GM18505 (cell line): ENCODE measurements around the gene STAT4.

ENCODE experiments used
- ATAC-seq: cut with Tn5 transposase; IDR thresholded peaks from one replicate; pipeline ENCODE4 v1.9.1; 2021; ENCODE audit not compliant: unreplicated experiment
- POLR2A ChIP-seq: IDR thresholded peaks from 4 replicates; pipeline ENCODE4 v1.6.1; 2011; ENCODE audit warnings: borderline replicate concordance; ENCODE audit not compliant: insufficient read depth, insufficient read length; ENCODE audit errors: extremely low read depth

Gene STAT4

DNA sequence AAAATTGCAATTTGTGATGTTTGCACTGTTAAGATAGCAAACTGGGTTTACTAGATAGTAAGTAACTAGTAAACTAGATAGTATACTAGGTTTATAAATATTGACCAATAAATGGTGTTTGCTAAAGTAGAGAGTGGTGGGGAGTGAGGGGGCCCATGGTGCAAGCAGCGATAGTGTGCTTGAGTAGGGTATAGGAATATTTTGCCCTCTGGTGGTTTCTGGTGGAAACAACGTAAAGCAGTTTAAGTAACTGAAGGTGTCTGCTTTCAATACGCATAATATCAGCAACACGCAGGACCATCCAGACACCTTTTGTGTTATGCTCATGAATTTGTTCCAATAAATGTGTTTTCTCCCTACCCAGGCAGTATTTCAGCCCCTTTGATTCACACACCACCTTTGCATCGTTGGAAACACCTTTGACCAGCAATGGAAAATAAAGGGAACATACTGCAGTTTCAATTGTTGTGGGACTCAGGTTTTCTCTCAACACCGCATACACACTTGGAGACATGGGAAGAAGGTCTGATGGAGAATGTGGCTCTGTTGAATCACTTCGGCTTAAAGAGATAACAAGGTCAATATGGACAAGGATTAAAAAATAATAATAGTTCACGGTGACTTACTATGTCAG lies 120.2 kb downstream of the STAT4 start:
- ATAC-seq: peak; percentile 89
- TF ChIP-seq POLR2A: no peak

- TF ChIP-seq POLR2A: no peak
- no peak for ATAC-seq
Measured at GRCh38 chr2:191029280-191029950, 121.4 kb downstream of the STAT4 start.

DNA sequence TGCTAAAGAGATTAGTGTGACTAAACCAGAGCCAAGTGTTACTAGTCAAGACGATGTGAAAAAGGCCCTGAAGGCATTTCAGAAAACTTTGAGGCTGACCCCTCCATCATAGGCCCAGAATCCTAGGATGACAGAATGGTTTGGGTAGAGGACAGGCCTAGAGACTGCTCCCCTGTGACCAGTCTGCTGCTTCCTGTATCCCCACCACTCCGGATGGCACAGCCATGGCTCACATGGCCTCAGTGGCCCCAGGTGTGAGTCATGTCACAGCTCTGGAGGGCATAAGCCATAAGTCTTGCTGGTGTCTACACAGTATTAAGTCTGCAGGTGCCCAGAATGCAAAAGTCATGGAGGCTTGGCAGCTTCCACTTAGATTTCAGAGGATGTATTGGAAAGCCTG lies 124.4 kb downstream of the STAT4 start:
- TF ChIP-seq POLR2A: no peak
- ATAC-seq: no peak

- no peak for TF ChIP-seq POLR2A
- ATAC-seq: no peak
Measured at GRCh38 chr2:191025135-191025534, 125.7 kb downstream of the STAT4 start.

GRCh38 chr2:191023235-191023679 lies 127.5 kb downstream of the STAT4 start:
- no peak for TF ChIP-seq POLR2A
- no peak for ATAC-seq

GRCh38 chr2:191020742-191021381 lies 129.9 kb downstream of the STAT4 start:
- no peak for TF ChIP-seq POLR2A
- peak; percentile 18 for ATAC-seq

DNA sequence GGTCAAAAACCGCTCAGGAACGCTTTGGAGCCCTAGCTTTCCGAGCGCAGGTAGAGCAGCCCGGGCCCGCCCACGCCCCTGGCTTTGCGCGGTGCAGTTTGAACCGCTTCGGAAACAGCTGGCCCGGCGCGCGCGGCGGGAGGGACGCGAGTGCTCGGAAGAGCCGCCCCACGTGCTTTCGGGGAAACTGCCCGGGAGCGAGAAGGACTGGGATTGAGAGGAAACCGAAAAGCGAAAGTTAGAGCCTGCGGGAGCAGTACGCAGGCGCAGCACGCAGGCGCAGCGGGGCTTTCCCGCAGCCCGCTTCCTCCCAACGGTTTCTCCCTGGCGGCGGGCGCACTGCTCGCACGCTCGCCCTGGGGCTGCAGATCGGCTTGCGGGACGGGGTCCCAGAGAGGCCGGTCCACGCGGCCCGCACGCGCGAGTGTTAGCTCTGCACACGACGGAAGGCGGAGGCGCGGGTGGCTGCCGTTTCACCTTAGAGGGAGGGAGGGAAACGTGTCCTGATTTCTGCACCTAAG lies 130.5 kb downstream of the STAT4 start:
- peak; percentile 82 for ATAC-seq
- TF ChIP-seq POLR2A: peak; percentile 98

- no peak for TF ChIP-seq POLR2A
- no peak for ATAC-seq
Measured at GRCh38 chr2:191019376-191019775, 131.4 kb downstream of the STAT4 start.

- no peak for ATAC-seq
Measured at GRCh38 chr2:191018643-191019119, 132.1 kb downstream of the STAT4 start.

GRCh38 chr2:191018048-191018447 lies 132.7 kb downstream of the STAT4 start:
- no peak for ATAC-seq

More at GRCh38 chr2:191018643-191019119, 132.1 kb downstream of the STAT4 start:
- peak; percentile 28 for TF ChIP-seq POLR2A

GRCh38 chr2:191015831-191016230 lies 135.0 kb downstream of the STAT4 start:
- no peak for TF ChIP-seq POLR2A
- no peak for ATAC-seq

More at GRCh38 chr2:191018048-191018447, 132.7 kb downstream of the STAT4 start:
- TF ChIP-seq POLR2A: no peak

DNA sequence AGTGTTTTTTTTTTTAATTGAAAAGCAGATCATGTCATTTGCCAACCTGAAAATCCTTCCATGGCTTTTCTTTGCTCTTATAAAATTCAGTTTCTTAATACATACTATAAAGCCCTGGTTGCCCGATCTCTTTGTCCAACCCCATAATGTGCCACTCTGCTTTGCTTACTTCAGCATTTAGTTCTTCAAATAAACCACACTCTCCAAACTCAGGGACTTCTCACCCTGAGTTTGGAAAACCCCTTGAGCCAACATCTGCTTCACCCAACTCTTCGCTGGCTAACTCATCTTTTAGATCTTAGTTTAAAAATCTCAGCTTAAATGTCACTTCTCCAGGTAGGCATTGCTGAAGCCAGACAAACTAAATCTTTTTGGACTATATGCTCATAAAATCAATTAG lies 135.6 kb downstream of the STAT4 start:
- TF ChIP-seq POLR2A: no peak
- no peak for ATAC-seq

DNA sequence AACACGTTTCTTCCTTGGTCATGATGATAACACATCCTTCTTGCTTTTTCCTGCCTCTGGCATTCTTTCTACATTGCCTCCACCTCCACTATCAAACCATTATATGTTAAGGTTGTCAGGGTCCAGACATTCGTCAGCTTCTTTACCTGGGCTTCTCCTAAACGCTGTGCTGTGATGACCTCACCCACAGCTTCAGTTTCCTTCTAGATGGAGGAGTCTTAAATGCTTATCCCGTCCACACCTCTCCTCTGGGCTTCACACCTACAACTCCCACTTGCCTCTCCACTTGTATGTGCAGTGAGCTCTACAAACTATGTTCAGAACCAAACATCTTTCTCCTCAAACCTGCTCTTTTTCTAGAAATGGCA lies 136.2 kb downstream of the STAT4 start:
- ATAC-seq: peak; percentile 1
- TF ChIP-seq POLR2A: no peak

- peak; percentile 100 for TF ChIP-seq POLR2A
- peak; percentile 90 for ATAC-seq
Measured at GRCh38 chr2:191013932-191014652, 136.7 kb downstream of the STAT4 start, which contains the start of gene STAT1. Gene STAT1, minus strand, starts transcription at chr2:191014171. Its CDS starts 4,168 bp downstream, at chr2:191010003.

DNA sequence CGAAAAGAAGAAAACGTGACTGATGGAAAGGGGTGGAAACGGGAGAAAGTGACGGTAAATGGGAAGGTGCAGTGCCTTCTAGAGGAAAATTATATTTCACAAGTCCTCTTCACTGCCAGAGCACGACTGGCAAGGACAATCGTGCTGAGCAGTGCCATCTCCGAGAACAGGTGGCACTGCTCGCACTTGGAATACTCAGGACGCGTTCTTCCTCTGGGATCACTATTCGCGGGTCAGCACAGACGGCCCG lies 137.2 kb downstream of the STAT4 start:
- no peak for ATAC-seq

More for the DNA sequence above, 137.2 kb downstream of the STAT4 start:
- TF ChIP-seq POLR2A: no peak
